Fibroblast of lung (primary cell): ENCODE data around the gene MBOAT1.

Experiments
- CTCF ChIP-seq, 2 donors: IDR thresholded peaks in 1 of 2; conservative IDR thresholded peaks in 1 of 2; 1 replicate in 1 of 2; 2 replicates in 1 of 2; pipeline ENCODE4 v1.5.1; 2011 to 2012; ENCODE audit warnings: low read length in 2 of 2, control low read depth in 1 of 2, inconsistent platforms in 1 of 2, low read depth in 1 of 2, mild to moderate bottlenecking in 1 of 2
- EZH2 ChIP-seq: IDR thresholded peaks from 2 replicates; pipeline ENCODE4 v1.5.1; 2012; ENCODE audit warnings: low read length, control low read depth, mild to moderate bottlenecking; ENCODE audit errors: missing control alignments

GRCh38 chr6:20109526-20109925 is 102.7 kb downstream of the MBOAT1 start:
- TF ChIP-seq CTCF (conservative IDR thresholded peaks at IDR 0.05 in 1 of 2, IDR thresholded peaks at IDR 0.05 in 1 of 2; ENCODE audit: low read depth in 1 of 2, low read length in 2 of 2) (no peak), EZH2 (no peak)
